Colonic mucosa (tissue), 4 donors: ENCODE data around the gene ADGRB3. TPM values are rescaled to one million over a fixed set of nuclear protein-coding genes. Genes with fewer than 3 reads are reported as not detected.

Experiments
- DNase-seq: peaks from one replicate; pipeline ENCODE4 v3.0.0-alpha.2; 2020
- H3K27ac ChIP-seq: fragments of 200-600 bp; one replicate; pipeline ENCODE4 v1.8.0; 2021
- H3K27me3 ChIP-seq: fragments of 200-600 bp; one replicate; pipeline ENCODE4 v1.8.0; 2021
- H3K36me3 ChIP-seq: fragments of 200-600 bp; one replicate; pipeline ENCODE4 v1.8.0; 2021
- H3K4me1 ChIP-seq: fragments of 200-600 bp; one replicate; pipeline ENCODE4 v1.8.0; 2021; ENCODE audit warnings: mild to moderate bottlenecking
- H3K4me3 ChIP-seq: fragments of 200-600 bp; one replicate; pipeline ENCODE4 v1.8.0; 2021
- H3K9ac ChIP-seq, 2 donors: one replicate each; pipeline ENCODE4 v1.7.0; 2013; ENCODE audit warnings: control low read depth in 2 of 2, low read depth in 2 of 2, low read length in 2 of 2
- H3K9me3 ChIP-seq: fragments of 200-600 bp; one replicate; pipeline ENCODE4 v1.8.0; 2021
- CTCF ChIP-seq: fragments of 200-600 bp; IDR thresholded peaks from one replicate; pipeline ENCODE4 v1.8.0; 2022; ENCODE audit warnings: antibody characterized with exemption, mild to moderate bottlenecking
- intact Hi-C: fragments of 100-400 bp; cut with DNase I; formaldehyde crosslinking; loops from one replicate; pipeline ENCODE4 v1.14.1; 2022
- total RNA-seq, 2 donors: library from RNA; stranded (reverse); fragmentation: NEBNext Ultra II Directional in 1 of 2; extraction: Animal tissue kit (Norgen Biotek cat#: 25700) in 1 of 2; gene quantifications; one replicate each; pipeline ENCODE4 v1.2.1, GENCODE V29; 2021
- donor health status: healthy.
- donor health status: DM: no; HTN: no; CAD: no.
- donor health status: DM: no; HTN: no; CAD: no.

The ADGRB3 gene
- total RNA-seq, 2 donors from 2014 or later, result 0.42 to 0.98 TPM

GRCh38 chr6:69012211-69012610 is 377.1 kb downstream of the ADGRB3 start:
- H3K27me3 ChIP-seq, result no peaks in the 10 kb centered on the region
- no peak overlapping the region for H3K4me3 ChIP-seq
- no peaks in the 10 kb centered on the region for H3K9me3 ChIP-seq
- H3K4me1 ChIP-seq, result no peaks in the 10 kb centered on the region
- no peak for DNase-seq
- H3K27ac ChIP-seq, result no peak overlapping the region
- intact Hi-C loops, result no loop called here
- no peak overlapping the region for H3K9ac ChIP-seq
- no peak for TF ChIP-seq CTCF
- no peaks in the 10 kb centered on the region for H3K36me3 ChIP-seq

GRCh38 chr6:69012876-69013275 is 377.8 kb downstream of the ADGRB3 start:
- no peaks in the 10 kb centered on the region for H3K36me3 ChIP-seq

GRCh38 chr6:69018906-69019305 is 383.8 kb downstream of the ADGRB3 start:
- intact Hi-C loops, result no loop called here
- H3K36me3 ChIP-seq, result no peaks in the 10 kb centered on the region
- no peak for TF ChIP-seq CTCF
- no peaks in the 10 kb centered on the region for H3K9me3 ChIP-seq
- H3K9ac ChIP-seq, result no peak overlapping the region
- no peaks in the 10 kb centered on the region for H3K4me1 ChIP-seq
- H3K27me3 ChIP-seq, result no peaks in the 10 kb centered on the region
- DNase-seq, result no peak
- H3K4me3 ChIP-seq, result no peak overlapping the region
- no peak overlapping the region for H3K27ac ChIP-seq

More at GRCh38 chr6:69012876-69013275, 377.8 kb downstream of the ADGRB3 start:
- H3K4me1 ChIP-seq, result no peaks in the 10 kb centered on the region
- no peaks in the 10 kb centered on the region for H3K9me3 ChIP-seq
- intact Hi-C loops, result no loop called here
- no peak overlapping the region for H3K4me3 ChIP-seq
- no peak overlapping the region for H3K9ac ChIP-seq
- DNase-seq, result no peak
- no peak for TF ChIP-seq CTCF
- no peaks in the 10 kb centered on the region for H3K27me3 ChIP-seq
- no peak overlapping the region for H3K27ac ChIP-seq

- intact Hi-C loops, result no loop called here
- H3K9ac ChIP-seq, result no peak overlapping the region
- TF ChIP-seq CTCF, result no peak
- no peak overlapping the region for H3K4me3 ChIP-seq
- no peaks in the 10 kb centered on the region for H3K9me3 ChIP-seq
- H3K27ac ChIP-seq, result no peak overlapping the region
- H3K36me3 ChIP-seq, result no peaks in the 10 kb centered on the region
- DNase-seq, result no peak
- no peaks in the 10 kb centered on the region for H3K4me1 ChIP-seq
- H3K27me3 ChIP-seq, result no peaks in the 10 kb centered on the region
Measured at GRCh38 chr6:69019832-69020231, 384.8 kb downstream of the ADGRB3 start.

GRCh38 chr6:69022993-69023392 is 387.9 kb downstream of the ADGRB3 start:
- DNase-seq, result no peak
- Histone ChIP-seq H3K9ac (no peak overlapping the region), H3K27me3 (no peaks in the 10 kb centered on the region), H3K27ac (no peak overlapping the region), H3K4me3 (no peak overlapping the region), H3K4me1 (no peaks in the 10 kb centered on the region), H3K9me3 (no peaks in the 10 kb centered on the region), H3K36me3 (no peaks in the 10 kb centered on the region)
- TF ChIP-seq CTCF, result no peak
- intact Hi-C loops, result no loop called here

- no peak overlapping the region for H3K4me3 ChIP-seq
- no peaks in the 10 kb centered on the region for H3K27me3 ChIP-seq
- TF ChIP-seq CTCF, result no peak
- H3K27ac ChIP-seq, result no peak overlapping the region
- H3K4me1 ChIP-seq, result no peaks in the 10 kb centered on the region
- no peaks in the 10 kb centered on the region for H3K36me3 ChIP-seq
- intact Hi-C loops, result no loop called here
- no peaks in the 10 kb centered on the region for H3K9me3 ChIP-seq
- DNase-seq, result no peak
- no peak overlapping the region for H3K9ac ChIP-seq
Measured at GRCh38 chr6:69026243-69026642, 391.2 kb downstream of the ADGRB3 start.
